Jurkat, Clone E6-1 (cell line): ENCODE results near the gene MAST4.
"Not testable (repeated sequence)": the region's sequence is repeated elsewhere in the genome, so short reads cannot be mapped to it uniquely, and the experiment has no call there.

Experiments used
- DNase-seq: peaks from one replicate; pipeline ENCODE4 v3.0.0-alpha.2; 2011; ENCODE audit warnings: low read depth, low spot score
- H3K4me3 ChIP-seq: 2 replicates; pipeline ENCODE4 v1.5.1; 2011; ENCODE audit warnings: mild to moderate bottlenecking, low read length, control low read depth, moderate library complexity

The MAST4 gene

GRCh38 chr5:66818935-66819328, 222.7 kb downstream of the MAST4 start:
- H3K4me3 ChIP-seq: no peak overlapping the region
- DNase-seq: no peak

DNA sequence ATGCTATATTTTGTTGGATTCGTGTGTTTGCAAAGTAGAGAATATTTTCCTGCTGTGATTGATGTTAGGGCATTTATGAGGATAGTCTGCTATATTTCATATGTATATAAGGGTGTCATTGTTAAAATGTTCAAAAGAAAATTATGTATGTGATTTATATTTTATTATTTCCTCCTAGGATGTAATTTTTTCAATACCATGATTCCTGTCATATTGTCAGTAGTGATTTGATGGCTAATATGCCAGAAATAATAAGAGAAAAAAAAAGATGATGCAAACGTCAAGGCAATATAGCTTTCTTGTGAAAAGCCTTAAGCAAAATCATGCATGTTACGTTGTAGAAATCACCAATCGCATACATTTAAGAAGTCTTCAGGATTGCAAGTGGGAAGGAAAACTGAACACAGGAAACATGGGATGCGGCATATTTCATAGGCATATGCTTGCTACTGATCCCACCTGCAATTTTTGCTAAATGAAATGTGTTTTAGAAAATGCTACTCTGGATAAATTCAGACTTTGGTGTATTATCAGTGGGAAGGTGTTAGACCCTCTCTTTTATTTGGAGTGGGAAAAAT, 224.5 kb downstream of the MAST4 start:
- H3K4me3 ChIP-seq: no peak overlapping the region
- DNase-seq: no peak

GRCh38 chr5:66821688-66822429, 225.7 kb downstream of the MAST4 start:
- DNase-seq: no peak
- H3K4me3 ChIP-seq: no peak overlapping the region

DNA sequence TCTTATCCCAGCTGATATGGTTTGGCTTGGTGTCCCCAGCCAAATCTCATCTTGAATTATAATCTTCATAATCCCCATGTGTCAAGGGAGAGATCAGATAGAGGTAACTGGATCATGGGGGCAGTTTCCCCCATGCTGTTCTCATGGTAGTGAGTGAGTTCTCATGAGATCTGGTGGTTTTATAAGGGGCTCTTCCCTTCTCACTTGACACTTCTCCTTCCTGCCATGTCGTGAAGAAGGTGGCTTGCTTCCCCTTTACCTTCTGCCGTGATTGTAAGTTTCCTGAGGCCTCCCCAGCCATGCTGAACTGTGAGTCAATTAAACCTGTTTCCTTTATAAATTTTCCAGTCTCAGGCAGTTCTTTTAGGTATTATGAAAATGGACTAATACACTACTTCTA, 226.7 kb downstream of the MAST4 start:
- not testable (repeated sequence) for DNase-seq, H3K4me3 ChIP-seq

DNA sequence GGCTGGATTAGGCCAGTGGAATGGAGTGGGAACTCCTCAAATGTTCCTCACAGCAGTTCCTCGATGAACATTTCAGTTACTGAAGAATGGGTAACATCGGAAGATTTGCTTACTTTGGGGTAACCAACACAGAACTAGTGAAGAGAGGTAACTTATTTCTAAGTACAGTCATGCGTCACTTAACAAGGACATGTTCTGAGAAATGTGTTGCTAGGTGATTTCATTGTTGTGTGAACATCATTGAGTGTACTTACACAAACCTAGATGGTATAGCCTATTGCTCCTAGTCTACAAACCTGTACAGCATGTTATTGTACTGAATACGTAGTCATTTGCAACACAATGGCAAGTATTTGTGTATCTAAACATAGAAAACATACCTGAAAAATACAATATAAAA, 228.3 kb downstream of the MAST4 start:
- DNase-seq: no peak
- H3K4me3 ChIP-seq: no peak overlapping the region

DNA sequence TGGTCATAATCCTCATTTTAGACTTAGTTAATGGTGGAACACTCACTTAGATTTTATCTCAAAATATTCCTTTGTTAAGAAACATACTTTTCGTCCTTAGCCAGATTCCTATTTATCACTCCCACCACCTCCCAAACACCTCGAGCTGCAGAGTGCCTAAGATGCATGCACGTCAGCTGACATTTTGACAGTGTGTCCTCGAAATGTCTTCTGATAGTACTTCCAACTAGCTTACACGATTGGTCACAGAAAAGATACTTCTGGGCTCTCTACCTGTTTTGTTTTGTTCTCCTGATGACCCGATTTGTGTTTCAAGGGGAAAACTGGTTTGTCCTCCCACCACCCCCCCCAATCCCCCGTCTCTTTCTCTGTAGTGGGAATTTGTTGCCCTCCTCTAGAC, 230.1 kb downstream of the MAST4 start:
- no peak for DNase-seq
- H3K4me3 ChIP-seq: no peak overlapping the region

DNA sequence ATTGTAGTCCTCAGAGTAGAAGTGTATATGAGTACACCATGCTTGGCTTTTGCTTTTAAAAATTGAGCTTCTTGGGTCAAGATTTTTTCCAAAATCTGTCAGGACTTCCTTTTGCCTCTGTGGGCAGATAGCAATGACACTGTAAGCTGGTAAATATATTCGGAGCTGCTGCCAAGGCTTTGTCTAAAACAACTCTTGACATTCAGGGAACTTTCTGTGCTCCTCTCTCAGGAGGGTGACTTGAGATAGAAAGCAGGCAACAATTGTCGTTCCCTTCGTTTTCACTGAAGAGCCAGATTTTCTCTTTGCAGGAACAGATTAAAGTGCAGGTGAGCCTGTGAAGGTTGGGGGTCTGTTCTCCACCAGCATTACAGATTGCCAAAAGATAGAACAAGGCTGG, 230.5 kb downstream of the MAST4 start:
- no peak overlapping the region for H3K4me3 ChIP-seq
- DNase-seq: no peak

- no peak for DNase-seq
- no peak overlapping the region for H3K4me3 ChIP-seq
Observed at GRCh38 chr5:66828046-66828547, 231.9 kb downstream of the MAST4 start.

DNA sequence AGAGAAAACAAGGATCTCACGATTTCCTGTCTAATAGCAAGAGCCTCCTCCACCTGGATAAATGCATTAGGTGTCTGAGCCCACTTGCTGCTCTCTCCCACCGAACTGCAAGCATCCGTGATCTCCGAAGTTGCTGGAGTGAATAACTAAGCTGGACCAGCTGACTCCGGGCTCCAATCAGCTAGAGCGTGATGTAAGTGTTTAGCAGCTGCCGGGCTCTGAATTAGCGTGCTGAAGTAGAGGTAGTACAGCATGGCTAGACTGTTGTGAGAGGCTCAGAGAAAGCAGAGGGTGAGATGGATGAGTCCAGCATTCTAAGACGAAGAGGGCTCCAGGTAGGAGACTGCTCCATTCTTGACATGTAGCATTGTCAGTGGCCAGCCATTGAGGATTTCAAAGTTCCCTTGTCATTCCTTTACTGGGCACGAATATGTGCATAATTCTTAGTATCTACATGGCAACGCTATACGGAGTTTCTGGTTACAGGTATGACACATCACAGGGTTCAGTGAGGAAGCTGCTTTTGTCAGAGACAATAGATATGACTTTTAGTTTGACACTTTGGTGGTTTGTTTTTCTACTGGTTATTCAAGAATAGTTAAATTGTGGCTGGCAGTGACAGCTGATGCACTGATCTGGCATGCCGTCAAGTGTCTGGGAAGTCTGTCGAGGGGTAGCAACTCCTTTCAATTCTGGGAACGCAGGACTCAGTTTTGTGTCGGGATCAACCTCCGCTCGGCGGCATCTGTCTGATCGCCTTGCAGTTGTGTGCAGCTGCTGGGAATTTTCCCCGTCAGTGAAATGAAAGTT, 232.6 kb downstream of the MAST4 start:
- no peak overlapping the region for H3K4me3 ChIP-seq
- no peak for DNase-seq

DNA sequence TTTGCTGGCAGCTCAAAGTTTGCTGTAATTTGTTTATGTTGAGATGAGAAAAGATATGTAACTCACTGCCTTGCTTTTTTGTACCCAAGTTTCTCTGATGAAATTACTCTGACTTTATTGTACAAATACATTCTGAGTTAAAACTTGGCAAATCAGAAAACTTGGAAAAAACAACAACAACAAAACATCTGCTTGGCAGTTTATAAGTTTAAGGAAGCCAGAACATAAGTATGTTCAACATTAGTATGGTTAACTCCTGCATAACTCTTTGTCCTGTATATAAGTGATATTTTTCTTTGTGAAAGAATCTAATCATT, 233.1 kb downstream of the MAST4 start:
- H3K4me3 ChIP-seq: no peak overlapping the region

GRCh38 chr5:66829826-66830225, 233.6 kb downstream of the MAST4 start:
- no peak overlapping the region for H3K4me3 ChIP-seq
- no peak for DNase-seq

More for the DNA sequence above, 233.1 kb downstream of the MAST4 start:
- no peak for DNase-seq

DNA sequence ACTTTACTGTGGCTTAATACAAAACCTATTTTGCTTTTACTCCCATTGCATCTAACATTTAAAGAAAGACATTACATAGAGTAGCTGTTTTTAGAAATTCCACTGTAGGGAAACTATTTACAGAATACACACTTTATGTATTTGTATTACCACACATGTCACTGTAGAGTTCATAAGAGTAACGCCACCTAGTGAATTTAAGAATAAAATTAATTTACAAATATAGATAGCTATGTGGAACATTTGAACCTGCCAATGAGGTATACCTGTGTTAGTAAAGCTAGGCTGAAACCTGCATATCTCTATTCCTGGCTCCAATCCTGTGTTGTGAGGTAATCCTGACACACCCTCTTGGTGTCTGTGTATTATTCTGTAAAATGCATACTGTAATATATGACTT, 234.4 kb downstream of the MAST4 start:
- DNase-seq: no peak
- H3K4me3 ChIP-seq: no peak overlapping the region

DNA sequence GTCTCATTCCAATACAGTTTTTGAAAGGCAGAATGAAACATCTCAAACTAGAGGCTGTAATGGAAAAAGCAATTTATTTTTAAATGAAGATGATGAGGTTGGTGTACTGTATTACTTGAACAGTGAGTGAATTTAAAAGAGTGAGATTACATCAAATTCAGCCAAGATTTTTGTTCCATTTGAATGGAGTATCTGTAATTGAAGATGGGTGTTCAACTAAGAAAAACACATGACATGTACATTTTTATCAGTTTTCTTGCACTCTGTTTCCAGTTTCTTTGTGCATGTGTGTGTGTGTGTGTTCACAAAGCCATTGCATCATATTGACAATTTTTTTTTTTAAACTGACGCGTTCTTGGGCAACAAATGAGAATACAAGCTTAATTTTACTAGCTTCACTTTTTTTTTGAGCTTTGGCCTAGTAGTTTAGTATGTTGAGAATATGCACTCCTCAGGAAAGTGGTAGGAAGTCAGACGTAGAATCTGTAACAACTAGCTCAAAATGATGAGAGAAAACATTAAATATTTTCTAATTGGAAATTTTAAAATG, 243.5 kb downstream of the MAST4 start:
- H3K4me3 ChIP-seq: no peak overlapping the region
- no peak for DNase-seq

- no peak overlapping the region for H3K4me3 ChIP-seq
- DNase-seq: no peak
Observed at GRCh38 chr5:66840511-66841013, 244.4 kb downstream of the MAST4 start.

- DNase-seq: no peak
Observed at GRCh38 chr5:66841264-66841663, 245.1 kb downstream of the MAST4 start.

GRCh38 chr5:66842540-66842939, 246.3 kb downstream of the MAST4 start:
- no peak overlapping the region for H3K4me3 ChIP-seq
- DNase-seq: no peak

More at GRCh38 chr5:66841264-66841663, 245.1 kb downstream of the MAST4 start:
- H3K4me3 ChIP-seq: no peak overlapping the region

DNA sequence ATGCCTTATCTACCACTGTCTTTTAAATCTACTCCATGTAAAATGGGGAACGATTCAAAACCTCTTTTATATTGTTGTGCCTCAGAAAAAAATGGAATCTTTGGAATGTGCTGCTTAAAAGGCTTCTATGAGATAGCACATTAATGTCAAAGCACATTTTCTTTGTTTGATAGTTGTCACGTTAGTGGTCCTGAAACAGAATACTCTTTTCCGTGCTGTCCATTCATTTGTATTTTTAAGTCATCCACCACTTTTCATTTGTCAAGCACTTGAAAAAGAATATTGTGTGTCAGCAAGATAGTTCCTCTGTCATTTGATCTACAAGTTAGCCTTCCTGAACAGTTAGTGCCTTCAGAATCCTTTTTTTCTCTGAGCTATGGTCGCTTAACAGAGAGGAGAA, 246.9 kb downstream of the MAST4 start:
- no peak for DNase-seq
- no peak overlapping the region for H3K4me3 ChIP-seq

- H3K4me3 ChIP-seq: no peak overlapping the region
- DNase-seq: no peak
Observed at GRCh38 chr5:66848749-66849641, 252.8 kb downstream of the MAST4 start.

- no peak overlapping the region for H3K4me3 ChIP-seq
- DNase-seq: no peak
Observed at GRCh38 chr5:66849803-66850202, 253.6 kb downstream of the MAST4 start.
